Right ventricle myocardium inferior (tissue), 1 donor: ENCODE data around the gene ANKRD13B. TPM values are rescaled to one million over a fixed set of nuclear protein-coding genes. Genes with fewer than 3 reads are reported as not detected.
A peak's percentile ranks its signal among the peaks of the same experiment; 100 is the strongest.

Source experiments
- ATAC-seq: fragments of 200-7000 bp; cut with Tn5 transposase; one replicate; pipeline ENCODE4 v1.9.1; 2020; ENCODE audit warnings: mild to moderate bottlenecking, moderate library complexity
- DNase-seq: peaks from one replicate; pipeline ENCODE4 v3.0.0; 2021; ENCODE audit errors: missing footprints
- intact Hi-C: fragments of 100-400 bp; cut with DNase I; formaldehyde crosslinking; loops from one replicate; pipeline ENCODE4 v1.11.0; 2022
- total RNA-seq: library from RNA; stranded (reverse); fragmentation: NEBNext Ultra II Directional; extraction: Animal tissue kit (Norgen Biotek cat#: 25700); gene quantifications from one replicate; pipeline ENCODE4 v1.2.1, GENCODE V29; 2021
- donor health status: DM: no; HTN: yes; CAD: no; lungs with severe emphysema.

ANKRD13B gene
- total RNA-seq, 1 donor from 2014 or later, result 9.2 TPM

GRCh38 chr17:29589524-29590410 lies 3.2 kb upstream of the ANKRD13B start, which contains the start of gene GIT1:
Gene GIT1, minus strand, starts transcription at chr17:29589648. Its CDS starts 270 bp downstream, at chr17:29589378.
- peak; percentile 89 for ATAC-seq
- intact Hi-C loops, result loop anchor here (2.0 kb wide), 1 partner anchor 23 kb away; no protein-coding TSS in a partner anchor

GRCh38 chr17:29590411-29591145 lies 2.4 kb upstream of the ANKRD13B start:
- ATAC-seq (no peak), DNase-seq (no peak)
- intact Hi-C loops, result loop anchor here (2.0 kb wide), 1 partner anchor 22 kb away; no protein-coding TSS in a partner anchor

More at GRCh38 chr17:29589524-29590410, 3.2 kb upstream of the ANKRD13B start, which contains the start of gene GIT1:
- peak; percentile 94 for DNase-seq

GRCh38 chr17:29591146-29591736 lies 1.7 kb upstream of the ANKRD13B start:
- ATAC-seq, result peak; percentile 2
- peak; percentile 79 for DNase-seq
- intact Hi-C loops, result loop anchor here (2.0 kb wide), 1 partner anchor 22 kb away; no protein-coding TSS in a partner anchor

- intact Hi-C loops, result loop anchor here (2.0 kb wide), 1 partner anchor 21 kb away; no protein-coding TSS in a partner anchor
These were observed 959 bp upstream of the ANKRD13B start for GRCh38 chr17:29591737-29592608.

GRCh38 chr17:29593591-29594518 lies 923 bp downstream of the ANKRD13B start:
- intact Hi-C loops, result no loop called here
- peak; percentile 63 for DNase-seq
- no peak for ATAC-seq

More at GRCh38 chr17:29591737-29592608, 959 bp upstream of the ANKRD13B start:
- peak; percentile 93 for DNase-seq
- ATAC-seq, result peak; percentile 77

- intact Hi-C loops, result no loop called here
- DNase-seq, result peak; percentile 50
- ATAC-seq, result no peak
These were observed 1.7 kb downstream of the ANKRD13B start for GRCh38 chr17:29594519-29595090.

- peak; percentile 28 for DNase-seq
- ATAC-seq, result no peak
- intact Hi-C loops, result no loop called here
These were observed 2.4 kb downstream of the ANKRD13B start for GRCh38 chr17:29595107-29595942.

GRCh38 chr17:29595943-29596774 lies 3.2 kb downstream of the ANKRD13B start:
- ATAC-seq, result no peak
- intact Hi-C loops, result no loop called here
- peak; percentile 31 for DNase-seq

- intact Hi-C loops, result no loop called here
- no peak for ATAC-seq
- peak; percentile 50 for DNase-seq
These were observed 3.9 kb downstream of the ANKRD13B start for GRCh38 chr17:29596811-29597210.

- DNase-seq (peak; percentile 30), ATAC-seq (no peak)
- intact Hi-C loops, result no loop called here
These were observed 4.6 kb downstream of the ANKRD13B start for GRCh38 chr17:29597361-29598172.

- intact Hi-C loops, result no loop called here
- ATAC-seq (no peak), DNase-seq (no peak)
These were observed 10.3 kb downstream of the ANKRD13B start for GRCh38 chr17:29603109-29603674.

- DNase-seq, result peak; percentile 45
- intact Hi-C loops, result no loop called here
These were observed 14.7 kb downstream of the ANKRD13B start for GRCh38 chr17:29607557-29608195.

GRCh38 chr17:29608986-29609385 lies 16.1 kb downstream of the ANKRD13B start:
- intact Hi-C loops, result no loop called here
- ATAC-seq (no peak), DNase-seq (peak; percentile 62)

More at GRCh38 chr17:29607557-29608195, 14.7 kb downstream of the ANKRD13B start:
- ATAC-seq, result no peak
